ENCODE results near the gene HOXB8. TPM values are rescaled to one million over a fixed set of nuclear protein-coding genes. Genes with fewer than 3 reads are reported as not detected.

Gene HOXB8
- total RNA-seq, 1 experiment from 2014 or later, result 0.70 TPM

GRCh38 chr17:48637323-48638260 lies 22.5 kb upstream of the HOXB8 start:
- Histone ChIP-seq H3K4me1 (replicated peaks; ENCODE audit: insufficient read depth) (no peaks in the 10 kb centered on the region), H4K20me1 (ENCODE audit: insufficient read depth) (no peaks in the 10 kb centered on the region), H3K36me3 (ENCODE audit: low read depth) (no peaks in the 10 kb centered on the region), H3K4me3 (no peak overlapping the region), H3K27ac (no peak overlapping the region), H2AFZ (no peak overlapping the region), H3K9me3 (ENCODE audit: insufficient read depth, low read depth) (no peaks in the 10 kb centered on the region), H3F3A (ENCODE audit: insufficient read depth, low read depth) (0 out of 2 replicates have a peak, but pooled peaks cover 1% of the 10 kb centered on the region), H3K79me2 (ENCODE audit: low read depth) (no peaks in the 10 kb centered on the region), H3K27me3 (ENCODE audit: insufficient read depth, low read depth) (peaks cover 74% of the 10 kb centered on the region), H3K4me2 (no peak overlapping the region), H3K9me2 (ENCODE audit: insufficient read depth) (no peaks in the 10 kb centered on the region)
- POLR2A ChIA-PET (ENCODE audit: unreplicated experiment), result no interaction called here
- intact Hi-C loops (cut with micrococcal nuclease; ENCODE audit: unreplicated experiment), result no loop called here
- CTCF ChIA-PET, result interaction anchor here (1.1 kb wide), 1 partner anchor 153 kb away, joined by 3 read pairs; no protein-coding TSS in a partner anchor
- DNase-seq, result no peak
- BruUV-seq (replicated peaks), result no TSS peak
- TF ChIP-seq, protein P1, sequence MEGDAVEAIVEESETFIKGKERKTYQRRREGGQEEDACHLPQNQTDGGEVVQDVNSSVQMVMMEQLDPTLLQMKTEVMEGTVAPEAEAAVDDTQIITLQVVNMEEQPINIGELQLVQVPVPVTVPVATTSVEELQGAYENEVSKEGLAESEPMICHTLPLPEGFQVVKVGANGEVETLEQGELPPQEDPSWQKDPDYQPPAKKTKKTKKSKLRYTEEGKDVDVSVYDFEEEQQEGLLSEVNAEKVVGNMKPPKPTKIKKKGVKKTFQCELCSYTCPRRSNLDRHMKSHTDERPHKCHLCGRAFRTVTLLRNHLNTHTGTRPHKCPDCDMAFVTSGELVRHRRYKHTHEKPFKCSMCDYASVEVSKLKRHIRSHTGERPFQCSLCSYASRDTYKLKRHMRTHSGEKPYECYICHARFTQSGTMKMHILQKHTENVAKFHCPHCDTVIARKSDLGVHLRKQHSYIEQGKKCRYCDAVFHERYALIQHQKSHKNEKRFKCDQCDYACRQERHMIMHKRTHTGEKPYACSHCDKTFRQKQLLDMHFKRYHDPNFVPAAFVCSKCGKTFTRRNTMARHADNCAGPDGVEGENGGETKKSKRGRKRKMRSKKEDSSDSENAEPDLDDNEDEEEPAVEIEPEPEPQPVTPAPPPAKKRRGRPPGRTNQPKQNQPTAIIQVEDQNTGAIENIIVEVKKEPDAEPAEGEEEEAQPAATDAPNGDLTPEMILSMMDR (conservative IDR thresholded peaks at IDR 0.05), result no peak
- no peak for TF ChIP-seq EZH2 (IDR thresholded peaks at IDR 0.05; ENCODE audit: low read depth)

- peak; percentile 59 to 87 for DNase-seq
- ChIA-PET CTCF (interaction anchor here (0.6 to 1.6 kb wide), 15 partner anchors 10 to 595 kb away, joined by 3 to 14 read pairs (median 5); partner anchors contain the start of gene HOXB9), POLR2A (ENCODE audit: unreplicated experiment) (interaction anchor here (0.6 kb wide), 2 partner anchors 300 to 467 kb away, joined by 4 to 21 read pairs; no protein-coding TSS in a partner anchor)
- Histone ChIP-seq H3K9me3 (ENCODE audit: insufficient read depth, low read depth) (no peaks in the 10 kb centered on the region), H3K27ac (no peak overlapping the region), H3K79me2 (ENCODE audit: low read depth) (no peaks in the 10 kb centered on the region), H3K27me3 (ENCODE audit: insufficient read depth, low read depth) (peaks cover 74% of the 10 kb centered on the region), H3F3A (ENCODE audit: insufficient read depth, low read depth) (0 out of 2 replicates have a peak, but pooled peaks cover 2% of the 10 kb centered on the region), H4K20me1 (ENCODE audit: insufficient read depth) (no peaks in the 10 kb centered on the region), H3K4me3 (no peak overlapping the region), H3K4me2 (peak overlapping the region; percentile 46; the same call in 1 of the 2 replicates), H3K36me3 (ENCODE audit: low read depth) (no peaks in the 10 kb centered on the region), H3K9me2 (ENCODE audit: insufficient read depth) (no peaks in the 10 kb centered on the region), H3K4me1 (replicated peaks; ENCODE audit: insufficient read depth) (no peaks in the 10 kb centered on the region), H2AFZ (no peak overlapping the region)
- BruUV-seq (replicated peaks), result no TSS peak
- intact Hi-C loops (cut with micrococcal nuclease; ENCODE audit: unreplicated experiment), result no loop called here
- TF ChIP-seq, protein P1 (conservative IDR thresholded peaks at IDR 0.05), result peak; percentile 65
- TF ChIP-seq EZH2 (IDR thresholded peaks at IDR 0.05; ENCODE audit: low read depth), result no peak
Measured at GRCh38 chr17:48636177-48637018, 21.3 kb upstream of the HOXB8 start.
